ENCODE measurements around the gene DUSP2. TPM values are rescaled to one million over a fixed set of nuclear protein-coding genes. Genes with fewer than 3 reads are reported as not detected.
A peak's percentile ranks its signal among the peaks of the same experiment; 100 is the strongest.
"Not testable (repeated sequence)": the region's sequence is repeated elsewhere in the genome, so short reads cannot be mapped to it uniquely, and the experiment has no call there.

The DUSP2 gene
- total RNA-seq, 1 experiment from 2014 or later: 13.4 TPM

DNA sequence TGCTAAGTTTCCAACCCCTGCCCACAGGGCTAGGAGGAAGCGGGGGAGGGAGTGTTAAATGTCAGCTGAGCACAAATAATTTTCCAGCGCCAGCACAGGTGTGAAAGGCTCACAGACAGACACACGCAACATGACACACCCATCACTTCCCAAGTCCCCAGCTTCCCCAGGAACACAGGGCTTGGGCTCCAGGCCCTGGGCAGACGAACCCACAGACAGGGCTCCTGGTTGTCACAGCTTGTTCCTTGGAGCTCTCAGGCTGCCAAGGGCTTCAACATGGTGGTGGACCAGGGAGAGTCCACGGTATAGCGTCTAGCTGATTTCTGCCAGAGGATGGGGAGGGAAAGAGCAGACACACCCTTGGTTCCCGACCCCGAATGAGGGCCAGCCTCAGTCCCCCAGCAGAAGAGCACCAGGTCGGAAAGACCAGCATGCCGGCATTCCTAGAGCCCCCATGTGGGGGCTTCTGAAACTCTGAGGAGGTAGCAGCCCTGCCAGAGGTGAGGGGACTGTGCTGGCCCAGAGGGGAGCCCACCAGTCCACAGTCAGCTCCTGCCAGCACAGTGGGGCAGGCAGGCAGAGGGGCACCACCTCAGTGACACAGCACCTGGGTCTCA lies 1.9 kb downstream of the DUSP2 start:
- TSS peak; percentile 51 for BruUV-seq (replicated peaks)
- no peaks in the 10 kb centered on the region for H3K27me3 ChIP-seq (replicated peaks; ENCODE audit: control insufficient read depth, insufficient read depth, low read length)
- peaks cover 18% of the 10 kb centered on the region for H3K4me1 ChIP-seq
- DNase-seq: no peak
- ChIA-PET POLR2A (interaction anchor here (1.1 kb wide), 1 partner anchor 65 kb away, joined by 3 read pairs; the partner anchor contains the start of gene STARD7), CTCF (interaction anchor here (0.7 to 1.3 kb wide), 3 partner anchors 31 to 151 kb away, joined by 3 to 5 read pairs (median 4); no protein-coding TSS in a partner anchor)
- intact Hi-C loops (cut with micrococcal nuclease; ENCODE audit: unreplicated experiment): no loop called here
- no peaks in the 10 kb centered on the region for H3K9me3 ChIP-seq
- H3K36me3 ChIP-seq (ENCODE audit: control insufficient read depth, insufficient read depth, low read length): peaks cover 2% of the 10 kb centered on the region; the same call in 1 of the 2 replicates
- Mint-ChIP-seq H3K9me3 (ENCODE audit: unreplicated experiment) (no peaks in the 10 kb centered on the region), H3K27ac (ENCODE audit: unreplicated experiment) (no peak overlapping the region), H3K4me3 (ENCODE audit: unreplicated experiment) (peak overlapping the region; percentile 98), H3K36me3 (ENCODE audit: insufficient read depth, unreplicated experiment) (peaks cover 22% of the 10 kb centered on the region), H3K4me1 (ENCODE audit: low read depth, unreplicated experiment) (peaks cover 1% of the 10 kb centered on the region), H3K27me3 (ENCODE audit: insufficient read depth, unreplicated experiment) (no peaks in the 10 kb centered on the region)
- no peak overlapping the region for H3K4me3 ChIP-seq (ENCODE audit: low read depth, low read length)
- TF ChIP-seq, protein P1, sequence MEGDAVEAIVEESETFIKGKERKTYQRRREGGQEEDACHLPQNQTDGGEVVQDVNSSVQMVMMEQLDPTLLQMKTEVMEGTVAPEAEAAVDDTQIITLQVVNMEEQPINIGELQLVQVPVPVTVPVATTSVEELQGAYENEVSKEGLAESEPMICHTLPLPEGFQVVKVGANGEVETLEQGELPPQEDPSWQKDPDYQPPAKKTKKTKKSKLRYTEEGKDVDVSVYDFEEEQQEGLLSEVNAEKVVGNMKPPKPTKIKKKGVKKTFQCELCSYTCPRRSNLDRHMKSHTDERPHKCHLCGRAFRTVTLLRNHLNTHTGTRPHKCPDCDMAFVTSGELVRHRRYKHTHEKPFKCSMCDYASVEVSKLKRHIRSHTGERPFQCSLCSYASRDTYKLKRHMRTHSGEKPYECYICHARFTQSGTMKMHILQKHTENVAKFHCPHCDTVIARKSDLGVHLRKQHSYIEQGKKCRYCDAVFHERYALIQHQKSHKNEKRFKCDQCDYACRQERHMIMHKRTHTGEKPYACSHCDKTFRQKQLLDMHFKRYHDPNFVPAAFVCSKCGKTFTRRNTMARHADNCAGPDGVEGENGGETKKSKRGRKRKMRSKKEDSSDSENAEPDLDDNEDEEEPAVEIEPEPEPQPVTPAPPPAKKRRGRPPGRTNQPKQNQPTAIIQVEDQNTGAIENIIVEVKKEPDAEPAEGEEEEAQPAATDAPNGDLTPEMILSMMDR (IDR thresholded peaks at IDR 0.05; ENCODE audit: insufficient read depth in 1 of 2, low read depth in 1 of 2, low read length in 1 of 2, severe bottlenecking in 1 of 2, unreplicated experiment in 1 of 2): no peak

DNA sequence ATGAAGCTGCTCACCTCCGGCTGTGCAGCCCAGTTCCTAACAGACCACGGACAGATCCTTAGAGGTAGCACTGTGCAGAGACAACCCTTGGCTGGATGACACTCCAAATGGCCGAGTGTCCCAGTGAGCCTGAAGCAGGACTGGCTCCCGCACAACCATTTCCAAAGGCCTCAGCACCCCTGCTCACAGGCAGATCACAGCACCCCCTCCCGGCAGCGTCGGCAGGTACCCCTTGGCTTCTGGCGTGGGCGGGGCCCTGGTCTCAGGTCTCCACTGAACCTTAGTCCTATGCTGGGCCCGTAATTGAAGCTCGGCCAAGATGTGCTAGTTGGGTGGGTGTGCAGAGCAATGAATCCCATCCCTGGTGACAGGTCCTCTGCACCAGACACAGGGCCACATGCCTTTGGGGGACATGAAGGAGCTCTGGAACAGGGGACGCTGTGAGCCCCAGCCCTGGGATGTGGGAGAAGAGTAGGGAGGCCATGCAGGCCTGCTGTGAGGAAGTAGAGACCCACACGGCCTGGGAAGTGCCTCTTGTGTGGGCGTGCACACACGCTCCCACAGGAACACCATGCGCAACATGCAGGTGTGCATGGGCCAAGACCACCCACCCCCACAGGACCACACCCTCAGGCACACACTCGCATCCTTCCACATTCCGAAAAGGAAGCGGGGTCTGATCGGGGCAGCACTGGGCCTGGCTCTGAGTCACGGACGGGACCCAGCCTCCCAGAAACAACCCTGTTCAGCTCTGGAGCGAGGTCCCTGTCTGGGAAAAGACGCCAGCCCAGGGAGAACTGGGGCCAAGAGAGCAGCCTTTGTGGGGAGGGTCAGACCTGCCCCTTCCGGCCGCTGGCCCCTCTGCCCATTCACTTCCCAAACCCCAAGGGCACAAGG lies 2.8 kb downstream of the DUSP2 start:
- DNase-seq: no peak
- Histone ChIP-seq H3K36me3 (ENCODE audit: control insufficient read depth, insufficient read depth, low read length) (peaks cover 2% of the 10 kb centered on the region; the same call in 1 of the 2 replicates), H3K9me3 (no peaks in the 10 kb centered on the region), H3K27me3 (replicated peaks; ENCODE audit: control insufficient read depth, insufficient read depth, low read length) (no peaks in the 10 kb centered on the region), H3K4me1 (peaks cover 18% of the 10 kb centered on the region), H3K4me3 (ENCODE audit: low read depth, low read length) (no peak overlapping the region)
- BruUV-seq (replicated peaks): no TSS peak
- intact Hi-C loops (cut with micrococcal nuclease; ENCODE audit: unreplicated experiment): no loop called here
- Mint-ChIP-seq H3K36me3 (ENCODE audit: insufficient read depth, unreplicated experiment) (peaks cover 26% of the 10 kb centered on the region), H3K27ac (ENCODE audit: unreplicated experiment) (no peak overlapping the region), H3K4me1 (ENCODE audit: low read depth, unreplicated experiment) (peaks cover 6% of the 10 kb centered on the region), H3K4me3 (ENCODE audit: unreplicated experiment) (no peak overlapping the region), H3K27me3 (ENCODE audit: insufficient read depth, unreplicated experiment) (no peaks in the 10 kb centered on the region), H3K9me3 (ENCODE audit: unreplicated experiment) (no peaks in the 10 kb centered on the region)
- CTCF ChIA-PET: interaction anchor here (1.3 kb wide), 1 partner anchor 32 kb away, joined by 3 read pairs; no protein-coding TSS in a partner anchor
- TF ChIP-seq, protein P1 (IDR thresholded peaks at IDR 0.05; ENCODE audit: insufficient read depth in 1 of 2, low read depth in 1 of 2, low read length in 1 of 2, severe bottlenecking in 1 of 2, unreplicated experiment in 1 of 2): no peak
- POLR2A ChIA-PET: interaction anchor here (1.1 kb wide), 1 partner anchor 66 kb away, joined by 3 read pairs; the partner anchor contains the start of gene STARD7

DNA sequence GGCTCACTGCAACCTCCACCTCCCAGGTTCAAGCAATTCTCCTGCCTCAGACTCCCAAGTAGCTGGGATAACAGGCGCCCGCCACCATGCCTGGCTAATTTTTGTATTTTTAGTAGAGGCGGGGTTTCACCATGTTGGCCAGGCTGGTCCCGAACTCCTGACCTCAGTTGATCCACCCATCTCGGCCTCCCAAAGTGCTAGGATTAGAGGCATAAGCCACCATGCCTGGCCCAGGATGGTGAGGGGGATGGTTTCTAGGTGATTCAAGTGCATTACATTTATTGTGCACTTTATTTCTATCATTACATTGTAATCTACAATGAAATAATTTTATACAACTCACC lies 3.6 kb downstream of the DUSP2 start:
- POLR2A ChIA-PET; H3K4me3 Mint-ChIP-seq (ENCODE audit: unreplicated experiment); H3K27me3 Mint-ChIP-seq (ENCODE audit: insufficient read depth, unreplicated experiment); BruUV-seq (replicated peaks); CTCF ChIA-PET; H3K9me3 ChIP-seq; H3K9me3 Mint-ChIP-seq (ENCODE audit: unreplicated experiment); intact Hi-C loops (cut with micrococcal nuclease; ENCODE audit: unreplicated experiment); DNase-seq; H3K27me3 ChIP-seq (replicated peaks; ENCODE audit: control insufficient read depth, insufficient read depth, low read length); H3K4me3 ChIP-seq (ENCODE audit: low read depth, low read length); H3K4me1 Mint-ChIP-seq (ENCODE audit: low read depth, unreplicated experiment); H3K27ac Mint-ChIP-seq (ENCODE audit: unreplicated experiment); H3K36me3 ChIP-seq (ENCODE audit: control insufficient read depth, insufficient read depth, low read length): not testable (repeated sequence)
- peaks cover 18% of the 10 kb centered on the region for H3K4me1 ChIP-seq
- H3K36me3 Mint-ChIP-seq (ENCODE audit: insufficient read depth, unreplicated experiment): peaks cover 26% of the 10 kb centered on the region

Measured in Caco-2 (cell line).